CD4-positive, alpha-beta T cell treated with Interleukin-17A for 4 hours (primary cell): ENCODE results near the gene LEF1.

Experiments used
- DNase-seq: peaks from one replicate; pipeline ENCODE4 v3.0.0-alpha.2; 2020; ENCODE audit warnings: mixed read lengths

Gene LEF1

DNA sequence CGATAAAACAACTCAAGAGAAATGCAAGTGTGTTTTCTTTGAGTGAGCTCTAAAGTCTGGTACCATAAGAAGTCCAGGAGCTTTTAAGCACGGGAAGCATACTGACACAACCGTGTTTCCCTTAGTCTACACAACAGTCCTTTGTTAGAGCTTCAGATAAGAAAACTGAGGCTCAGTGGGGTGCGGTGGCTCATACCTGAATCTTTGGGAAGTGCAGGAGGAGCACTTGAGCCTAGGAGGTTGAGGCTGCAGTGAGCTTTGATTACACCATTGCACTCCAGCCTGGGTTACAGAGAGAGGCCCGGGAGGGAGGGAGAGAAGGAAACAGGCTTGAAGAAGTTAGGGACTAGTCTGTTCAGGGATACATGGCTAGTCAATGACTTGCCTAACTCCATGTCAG lies 21.9 kb downstream of the LEF1 start:
- DNase-seq = no peak

DNA sequence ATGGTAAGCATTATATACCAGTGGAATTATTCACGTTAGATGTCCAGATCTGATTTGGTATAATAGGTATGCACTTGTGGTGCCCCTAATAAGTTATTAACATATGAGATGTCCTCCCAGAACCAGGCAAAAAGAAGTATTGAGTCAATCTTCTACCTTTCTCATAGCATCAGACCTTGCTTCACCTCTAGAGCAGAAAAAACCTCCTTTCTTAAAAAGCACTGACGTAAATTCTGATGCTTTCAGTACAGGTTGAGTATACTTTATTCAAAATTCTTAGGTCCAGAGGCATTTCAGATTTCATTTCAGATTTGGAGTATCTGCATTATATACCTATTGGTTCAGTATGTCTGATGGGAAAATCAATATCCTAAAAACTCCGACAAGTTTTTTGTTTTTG lies 22.4 kb downstream of the LEF1 start:
- no peak for DNase-seq

DNA sequence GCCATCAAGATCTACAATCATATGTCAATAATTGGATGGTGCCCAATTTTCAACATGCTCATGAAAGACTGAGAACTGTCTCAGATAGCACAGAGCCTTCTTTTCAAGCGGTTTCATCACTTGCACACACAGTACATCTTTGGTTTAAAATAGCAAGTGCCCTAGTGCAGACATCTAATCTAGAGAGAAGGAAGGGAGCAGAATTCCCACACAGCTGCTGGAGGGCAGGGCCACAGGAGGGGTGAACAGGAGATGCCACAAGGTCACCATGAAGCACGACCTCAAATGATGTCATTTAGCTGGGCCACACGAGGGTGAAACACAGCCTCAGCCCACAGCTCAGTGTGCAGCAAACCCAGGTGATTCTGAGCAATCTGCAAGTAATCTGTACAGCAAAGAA lies 24.3 kb downstream of the LEF1 start:
- peak; percentile 49 for DNase-seq

DNA sequence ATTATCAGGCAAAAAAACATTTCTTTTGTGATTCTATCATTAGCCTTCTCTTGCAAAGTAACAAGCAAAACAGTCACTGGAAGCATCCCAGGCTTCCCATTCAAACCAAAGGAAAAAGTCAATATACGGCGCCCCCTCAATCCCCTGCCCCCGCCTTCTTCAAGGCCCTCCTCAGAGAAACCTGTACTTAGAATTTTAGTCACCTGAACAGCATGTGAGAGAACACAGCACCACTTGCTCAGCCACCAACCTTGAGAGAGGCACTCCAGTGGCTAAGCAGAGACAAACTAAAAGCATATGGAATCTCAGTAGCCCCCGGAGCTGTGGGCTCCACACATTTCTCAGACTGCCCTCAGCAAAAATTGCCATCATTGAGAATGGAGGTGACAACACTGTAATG lies 25.2 kb downstream of the LEF1 start:
- DNase-seq = peak; percentile 30

DNA sequence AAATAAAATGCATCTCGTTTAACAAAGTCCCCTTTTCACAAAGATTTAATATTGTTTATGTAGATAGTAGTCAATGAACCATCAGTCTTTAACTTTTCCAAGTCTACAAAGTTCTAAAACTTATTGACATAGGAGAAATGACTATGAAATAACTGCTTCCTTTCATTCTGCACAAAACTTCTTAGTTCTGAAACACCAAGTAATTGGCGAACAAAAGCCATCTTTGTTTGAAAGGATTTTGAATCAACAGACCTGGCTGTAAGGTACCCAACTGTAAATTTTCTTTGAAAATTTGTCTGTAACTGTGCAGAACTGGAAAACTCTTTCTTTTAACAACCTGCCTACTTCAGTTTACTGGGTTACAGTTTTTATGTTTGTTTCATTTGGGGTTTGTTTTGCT lies 25.9 kb downstream of the LEF1 start:
- DNase-seq = no peak

DNA sequence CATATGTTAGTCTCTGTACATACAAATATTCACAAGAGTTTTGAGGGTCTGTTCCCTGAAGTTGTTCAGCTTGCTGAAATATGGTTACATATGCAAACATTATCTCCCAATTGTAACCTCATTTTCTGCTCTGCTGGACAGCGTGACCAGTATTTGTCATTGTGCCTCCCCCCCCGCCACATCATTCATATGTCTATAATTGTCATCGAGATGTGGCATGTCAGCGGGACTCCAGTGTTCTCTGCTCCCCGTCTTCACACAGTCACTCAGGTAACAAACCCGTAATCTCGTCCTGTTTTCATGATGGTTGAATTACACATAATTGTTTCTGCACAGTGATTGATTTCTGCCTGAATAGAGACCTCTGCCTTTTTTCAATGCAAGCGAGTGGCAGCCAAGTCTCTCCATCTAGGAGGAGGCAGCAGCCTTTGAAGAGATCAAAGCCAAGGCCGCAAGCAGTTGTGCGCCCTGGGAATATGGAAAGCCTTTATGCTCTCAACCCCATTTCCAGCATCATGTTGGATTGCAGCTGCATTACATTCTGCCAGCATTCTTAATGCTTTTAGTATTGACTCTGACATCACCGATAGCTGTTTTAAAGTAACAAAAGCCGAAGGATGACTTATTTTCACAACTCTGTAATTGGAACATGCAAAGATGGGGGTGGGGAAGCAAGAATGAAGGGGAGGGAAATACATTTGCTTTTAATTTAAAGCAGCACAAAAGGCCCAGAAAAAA lies 27.4 kb downstream of the LEF1 start:
- DNase-seq = peak; percentile 51

DNA sequence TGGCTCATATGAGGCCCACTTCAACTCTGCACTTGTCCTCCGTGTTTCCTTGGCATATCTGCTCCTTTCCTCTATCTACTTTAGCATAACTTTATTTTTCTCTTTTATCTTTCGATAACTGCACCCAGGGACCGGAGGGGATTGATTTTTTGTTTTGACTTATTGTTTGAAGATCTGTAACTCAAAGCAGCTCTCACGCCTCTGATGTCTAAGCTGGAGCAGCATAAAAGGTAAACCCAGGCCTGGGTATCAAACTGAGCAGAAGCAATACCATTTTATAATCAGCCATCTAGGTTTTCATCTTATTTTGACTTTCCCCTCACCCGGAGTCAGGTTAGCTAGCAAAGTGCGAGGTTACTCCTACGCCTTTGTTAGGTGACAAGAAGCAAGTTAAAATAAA lies 28.4 kb downstream of the LEF1 start:
- peak; percentile 30 for DNase-seq

DNA sequence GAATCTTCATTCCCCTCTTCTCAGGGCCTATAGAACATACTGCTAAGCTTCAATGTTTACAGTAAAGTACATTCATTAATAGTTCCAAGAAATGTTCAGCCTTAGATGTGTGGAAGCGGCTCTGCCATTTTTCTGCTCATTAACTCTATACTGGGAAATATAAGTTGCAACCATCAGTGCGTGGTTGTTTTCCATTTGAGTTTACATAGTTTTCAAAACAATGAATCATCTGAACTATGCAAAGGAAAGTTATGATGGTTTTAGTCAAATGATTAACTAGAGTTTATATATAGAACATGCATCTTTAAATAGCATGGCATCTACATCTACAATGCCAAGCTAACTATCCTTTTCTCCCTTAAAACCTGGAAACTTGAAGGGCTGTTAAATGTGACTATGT lies 29.6 kb downstream of the LEF1 start:
- DNase-seq = no peak

DNA sequence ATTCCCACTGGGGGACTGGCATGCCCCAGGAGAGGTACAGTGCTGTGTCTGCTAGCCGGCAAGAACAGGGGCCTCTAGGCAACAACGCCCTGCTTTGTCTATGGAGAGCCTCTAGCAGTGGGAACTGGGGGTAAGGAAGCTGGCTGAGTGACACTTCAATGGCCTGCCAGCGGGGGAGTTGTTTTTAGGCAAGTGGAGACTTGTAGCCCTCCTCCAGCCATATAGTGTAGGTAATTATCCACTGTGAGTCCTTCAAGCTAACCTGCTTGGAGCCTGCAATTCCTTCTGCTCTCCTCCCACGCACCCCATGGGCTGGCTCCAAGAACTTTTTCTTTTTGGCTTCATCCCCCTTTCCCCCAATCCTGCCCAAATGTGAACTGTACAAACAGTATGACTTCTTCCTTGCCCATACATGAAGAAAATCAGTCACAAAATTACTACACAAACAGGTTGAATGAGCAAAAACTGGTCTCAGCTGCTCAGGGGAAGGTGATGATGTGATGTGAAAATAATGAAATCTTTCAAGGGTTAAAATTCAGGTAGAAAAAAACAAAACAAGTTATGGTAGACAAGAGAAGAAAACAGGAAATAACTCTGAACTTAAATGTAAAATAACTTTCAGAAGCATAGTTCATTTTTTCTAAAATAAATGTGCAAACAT lies 33.1 kb downstream of the LEF1 start:
- peak; percentile 38 for DNase-seq

DNA sequence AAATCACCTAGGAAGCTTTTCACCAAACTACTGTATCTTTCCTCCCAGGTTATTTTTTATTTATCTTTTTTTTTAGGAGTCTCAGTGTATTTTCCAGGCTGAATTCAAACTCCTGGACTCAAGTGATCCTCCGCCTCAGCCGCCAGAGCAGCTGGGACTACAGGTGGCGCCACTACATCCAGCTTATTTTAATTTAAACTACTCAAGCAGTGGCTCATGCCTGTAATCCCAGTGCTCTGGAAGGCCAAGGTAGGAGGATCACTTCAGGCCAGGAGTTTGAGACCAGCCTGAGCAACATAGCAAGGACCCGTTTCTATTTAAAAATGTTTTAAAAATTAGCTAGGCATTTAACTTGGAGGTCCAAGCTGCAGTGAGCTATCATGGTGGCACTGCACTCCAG lies 37.8 kb downstream of the LEF1 start:
- no peak for DNase-seq

DNA sequence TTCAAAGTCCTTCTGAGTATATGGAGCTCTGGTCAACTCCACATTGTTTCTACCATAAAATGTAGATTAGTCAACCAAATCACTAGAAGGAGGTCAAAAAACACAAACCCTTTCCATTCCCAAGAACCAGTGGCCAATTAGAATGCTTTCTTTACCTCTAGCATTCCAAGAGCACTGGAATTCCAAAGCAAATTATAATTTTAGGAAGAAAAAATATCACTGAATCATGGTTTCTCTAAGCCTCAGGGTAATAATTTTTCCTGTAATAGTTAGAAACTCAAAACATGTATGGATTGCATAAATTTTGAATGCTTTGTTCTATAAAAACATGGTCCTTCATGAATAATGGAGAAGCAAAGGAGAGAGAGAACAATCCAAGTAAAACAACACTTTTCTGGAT lies 39.5 kb downstream of the LEF1 start:
- DNase-seq = no peak

DNA sequence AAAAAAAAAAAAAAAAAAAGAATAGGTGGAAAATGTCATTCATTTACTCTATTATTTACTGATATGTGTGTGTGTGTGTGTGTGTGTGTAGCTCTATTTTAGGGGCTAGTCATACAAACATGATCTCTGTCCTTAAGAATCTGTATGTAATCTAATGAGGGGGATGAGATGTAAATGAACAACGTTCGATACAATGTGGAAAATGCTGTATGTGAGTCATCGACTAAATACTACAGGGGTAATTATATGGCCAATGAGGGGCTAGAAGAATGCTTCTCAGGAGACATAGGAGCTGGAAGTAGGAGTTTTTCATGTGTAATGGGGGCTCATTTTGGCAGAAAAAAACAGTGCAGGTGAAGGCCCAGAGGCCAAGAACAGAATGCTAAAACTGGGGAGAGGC lies 41.9 kb downstream of the LEF1 start:
- no peak for DNase-seq

DNA sequence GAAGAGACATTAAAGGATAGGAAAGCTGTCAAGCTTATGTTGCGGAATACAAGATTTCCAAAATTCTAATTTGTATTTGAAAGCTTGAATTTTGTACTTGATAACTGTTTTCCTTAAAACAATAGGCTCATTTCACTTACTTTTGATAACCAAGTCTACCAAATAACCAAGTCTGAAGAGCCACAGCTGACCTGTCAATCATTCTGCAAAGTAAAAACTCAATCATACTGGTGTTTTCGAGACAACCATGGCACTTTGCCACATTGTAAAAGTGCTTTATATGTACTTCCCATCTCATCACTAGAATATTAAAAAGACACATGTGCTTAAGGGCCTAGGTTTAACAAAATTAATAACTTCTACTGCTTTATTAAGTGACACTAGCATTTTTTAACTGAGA lies 47.9 kb downstream of the LEF1 start:
- no peak for DNase-seq

DNA sequence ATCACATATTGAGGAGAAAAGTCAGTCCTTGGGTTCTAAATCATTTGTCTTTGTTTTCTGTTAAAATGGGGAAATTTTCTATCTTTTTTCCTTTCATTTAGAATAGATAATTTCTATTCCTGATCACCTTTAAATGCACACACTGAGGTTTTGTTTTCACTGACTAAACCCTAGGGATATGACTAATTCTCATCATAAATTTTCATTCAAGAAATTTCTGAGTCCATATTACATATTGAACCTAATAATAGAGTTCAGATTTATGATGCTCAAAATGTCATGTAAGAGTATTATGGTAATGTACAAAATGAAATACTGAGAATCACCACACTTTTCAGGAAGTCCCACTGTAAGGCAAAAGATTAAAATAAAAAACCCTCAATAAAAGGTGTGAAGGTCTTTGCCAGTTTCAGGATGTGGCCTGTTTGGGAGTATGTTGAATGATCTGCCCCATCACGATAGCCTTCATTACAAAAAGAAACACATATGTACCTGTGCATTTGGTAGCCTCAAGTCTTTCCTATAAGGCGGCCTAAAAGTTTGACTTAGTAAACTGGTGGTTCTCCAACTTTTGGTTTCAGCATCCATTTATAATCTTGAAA lies 49.4 kb downstream of the LEF1 start:
- DNase-seq = no peak

DNA sequence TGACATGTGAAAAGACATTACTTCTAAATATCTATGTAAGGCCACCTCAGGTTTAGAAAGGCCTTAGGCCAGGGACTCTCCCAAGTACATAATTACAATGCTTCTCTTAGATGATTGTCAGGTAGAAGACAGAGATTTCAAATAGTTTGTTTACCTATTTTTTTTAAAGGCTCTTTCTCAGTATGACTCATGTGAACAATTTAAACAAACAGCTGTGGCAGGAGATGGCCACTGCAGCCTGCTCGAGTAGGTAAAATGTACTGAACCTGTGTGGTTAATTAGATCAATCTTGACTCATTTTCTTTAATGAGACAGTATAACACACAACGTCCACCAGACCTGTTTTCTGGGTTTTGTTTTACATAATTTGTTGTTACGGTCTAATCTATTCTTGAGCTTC lies 50.2 kb downstream of the LEF1 start:
- DNase-seq = peak; percentile 50

DNA sequence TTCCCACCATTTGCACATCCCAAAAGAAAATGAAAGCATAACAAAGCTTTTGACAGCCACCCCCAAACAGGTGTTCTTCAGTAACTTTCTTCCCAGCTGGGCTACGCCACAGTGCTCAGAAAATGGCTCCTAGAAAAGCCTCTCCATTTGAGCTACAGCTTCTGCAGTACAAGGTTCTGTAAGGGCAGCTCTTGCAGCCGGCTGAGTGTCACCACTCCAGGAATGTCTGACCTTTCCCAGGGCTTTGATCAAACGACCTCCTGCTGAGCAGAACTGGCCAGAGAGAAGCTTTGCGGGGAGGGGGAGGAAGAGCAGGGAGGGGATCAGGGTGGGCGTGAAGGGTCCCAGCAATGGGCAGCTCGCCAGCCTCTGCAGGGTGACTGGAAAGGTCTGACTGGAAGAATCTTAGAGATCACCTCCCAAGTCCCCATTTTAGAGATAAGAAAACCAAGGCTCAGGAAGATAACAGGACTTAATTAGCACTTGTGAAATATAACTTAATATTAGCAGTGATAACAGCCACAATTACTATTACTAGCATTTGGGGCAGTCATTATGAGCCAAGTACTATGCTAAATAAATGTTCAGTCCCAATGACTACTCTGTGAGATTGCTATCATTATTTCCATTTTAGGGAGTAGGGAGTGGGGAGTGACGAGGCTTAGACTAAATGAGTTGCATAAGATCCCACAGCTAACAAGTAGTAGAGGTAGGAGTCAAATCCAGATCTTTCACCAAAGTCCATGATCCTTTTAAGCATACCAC lies 51.1 kb downstream of the LEF1 start:
- DNase-seq = no peak

DNA sequence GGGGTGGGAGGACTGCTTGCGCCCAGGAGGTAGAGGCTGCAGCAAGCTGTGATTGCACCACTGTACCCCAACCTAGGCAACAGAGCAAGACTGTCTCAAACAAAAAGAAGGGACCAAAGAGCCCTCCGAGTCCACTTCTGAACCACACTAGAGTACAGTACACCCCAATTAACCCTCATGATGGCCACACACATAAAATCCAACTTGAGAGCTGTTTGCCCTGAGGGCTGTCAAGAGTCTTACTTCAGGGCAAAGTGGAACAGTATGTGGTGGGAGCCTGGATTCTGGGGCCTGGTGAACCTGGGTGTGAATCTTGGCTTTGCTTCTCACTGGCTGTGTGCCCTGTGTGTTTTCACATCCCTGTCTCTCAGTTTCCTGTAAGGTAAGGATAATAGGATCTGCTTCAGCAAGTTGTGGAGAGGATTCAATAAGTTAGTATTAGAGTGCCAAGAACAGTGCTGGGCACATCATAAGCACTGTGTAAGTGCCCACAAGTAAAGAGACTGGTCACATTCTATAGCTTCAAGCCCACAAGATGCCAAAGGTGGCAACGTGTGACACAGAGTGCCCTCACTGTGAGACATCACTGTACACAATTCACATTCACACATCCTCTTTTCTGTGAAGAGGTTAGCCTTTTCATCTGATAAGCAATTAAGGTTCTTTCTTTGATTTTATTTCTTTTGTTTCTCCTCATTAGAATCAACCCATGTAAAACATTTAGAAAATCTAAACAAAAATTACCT lies 52.1 kb downstream of the LEF1 start:
- DNase-seq = peak; percentile 55

DNA sequence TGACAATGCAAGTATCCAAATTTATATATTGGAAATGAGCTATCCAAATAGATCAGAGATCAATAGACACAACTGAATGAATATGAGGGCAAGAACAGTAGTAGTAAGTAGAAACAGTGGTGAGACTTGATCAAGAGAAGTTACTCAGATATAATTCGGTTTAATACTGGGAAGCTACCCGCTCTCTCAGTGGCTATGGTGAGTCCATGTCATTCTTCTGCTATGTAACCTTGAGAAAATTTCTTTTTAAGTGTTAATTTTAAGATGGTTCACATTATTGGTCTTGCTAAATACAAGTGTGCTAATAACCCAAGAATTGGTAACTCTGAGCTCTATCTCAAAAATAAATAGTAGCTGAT lies 53.6 kb downstream of the LEF1 start:
- no peak for DNase-seq

DNA sequence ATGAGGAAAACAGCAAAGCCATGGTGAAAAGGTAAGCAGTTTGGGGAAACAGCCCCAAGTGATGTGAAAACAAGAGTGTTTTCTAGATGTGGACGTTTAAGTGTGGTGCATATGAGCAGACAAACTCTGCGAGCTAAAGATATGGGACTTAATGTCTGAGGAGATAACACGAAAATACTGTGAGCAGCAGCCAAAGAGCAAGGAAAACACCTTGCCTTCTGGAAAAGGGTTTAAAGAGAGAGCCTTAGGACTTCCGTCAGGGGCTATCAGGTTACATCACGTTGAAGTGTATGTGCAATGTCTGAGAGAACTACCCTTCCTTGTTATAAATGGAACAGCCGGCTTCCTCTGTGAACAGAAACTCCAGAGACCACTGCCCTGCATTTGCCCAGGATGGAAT lies 54.2 kb downstream of the LEF1 start:
- no peak for DNase-seq

DNA sequence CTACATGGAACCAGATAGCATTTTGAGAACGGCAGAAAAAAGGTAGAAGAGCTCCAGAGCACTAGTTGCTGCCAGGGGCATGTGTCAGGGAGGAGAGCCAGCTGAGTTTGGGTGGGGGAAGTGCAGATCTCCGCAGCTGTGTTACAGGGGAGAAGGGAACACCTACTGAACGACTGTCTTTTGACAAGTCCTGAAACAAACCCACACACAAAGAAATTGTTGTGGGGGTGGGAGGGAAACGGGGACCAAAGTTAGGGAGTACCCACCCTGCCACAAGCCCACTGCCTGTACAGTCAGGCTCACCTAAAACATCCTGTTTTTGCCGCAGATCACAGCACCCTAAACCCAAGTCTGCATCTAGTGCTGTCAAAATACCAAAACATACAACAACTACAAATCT lies 55.5 kb downstream of the LEF1 start:
- peak; percentile 80 for DNase-seq

DNA sequence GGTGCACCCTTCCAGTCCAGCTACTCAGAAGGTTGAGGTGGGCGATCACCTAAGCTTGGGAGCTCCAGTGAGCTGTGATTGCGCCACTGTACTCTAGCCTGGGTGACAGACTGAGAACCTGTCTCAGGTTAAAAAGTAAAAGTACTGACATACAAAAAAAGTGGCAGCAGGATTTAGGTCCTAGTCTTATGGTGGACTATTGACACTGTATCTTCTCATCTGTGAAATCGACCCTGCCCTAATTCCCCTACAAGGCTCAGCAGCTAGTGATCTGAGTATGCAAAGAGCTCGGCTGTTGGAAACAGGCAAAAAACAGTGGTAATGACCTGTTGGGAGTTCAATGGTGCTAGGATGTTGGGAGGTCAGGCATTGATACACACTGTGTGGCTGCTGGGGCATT lies 57.0 kb downstream of the LEF1 start:
- no peak for DNase-seq

DNA sequence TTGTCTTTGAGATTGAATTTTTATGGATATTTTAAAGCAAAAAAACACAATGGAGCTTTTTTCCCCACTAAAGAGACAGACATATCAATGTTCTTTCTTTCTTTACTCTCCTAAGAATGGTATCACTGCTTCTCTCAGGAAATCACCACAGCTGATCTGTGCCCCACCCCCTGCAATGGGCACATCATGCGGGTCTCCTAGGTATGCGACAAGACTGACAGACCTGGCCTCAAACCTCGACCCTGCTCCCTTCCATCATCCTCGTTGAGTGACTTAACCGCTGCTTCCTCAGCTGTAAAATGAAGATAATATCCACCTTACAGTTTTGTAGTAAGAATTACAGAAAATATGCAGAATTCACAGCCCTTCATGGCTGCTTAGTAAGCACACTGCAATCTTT lies 58.3 kb downstream of the LEF1 start:
- DNase-seq = peak; percentile 50

DNA sequence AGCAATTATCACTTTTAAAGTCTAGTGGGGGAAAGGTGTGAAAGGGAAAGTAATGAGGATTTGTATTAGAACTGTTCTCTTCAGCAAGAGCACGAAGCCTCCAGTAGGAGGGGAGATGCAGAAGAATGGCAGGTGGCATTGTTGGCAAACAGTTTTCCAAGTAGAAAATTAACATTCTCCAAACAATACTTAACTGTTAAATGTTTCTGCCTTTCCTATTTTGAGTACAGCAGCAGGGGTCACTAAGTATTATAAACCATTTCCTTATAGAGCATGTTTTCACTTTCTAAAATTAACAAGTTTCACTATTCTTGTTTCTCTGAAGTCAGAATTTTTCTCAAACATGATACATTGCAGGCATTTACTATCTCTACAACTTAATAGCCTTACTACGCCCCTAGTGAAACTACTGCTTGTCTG lies 58.7 kb downstream of the LEF1 start:
- DNase-seq = no peak
